HepG2 (cell line): Measurements from ENCODE around the gene NOL12. TPM values are rescaled to one million over a fixed set of nuclear protein-coding genes. Genes with fewer than 3 reads are reported as not detected.

ENCODE experiments used
- AKAP8 ChIP-seq: sonication (generic); formaldehyde crosslinking; IDR thresholded peaks from 2 replicates; pipeline ENCODE4 v1.5.1; 2020; ENCODE audit warnings: mild to moderate bottlenecking, missing genetic modification reagents
- ATF7-NPFF ChIP-seq: sonication (generic); formaldehyde crosslinking; IDR thresholded peaks from 2 replicates; pipeline ENCODE4 v1.8.1; 2023; ENCODE audit warnings: mild to moderate bottlenecking, low read depth, missing genetic modification reagents, moderate library complexity
- CHD4 ChIP-seq: fragments of 200-600 bp; sonication (generic); IDR thresholded peaks from 2 replicates; pipeline ENCODE4 v1.7.0; 2017; ENCODE audit warnings: mild to moderate bottlenecking, low read length, borderline replicate concordance
- GATA4 ChIP-seq: sonication (generic); IDR thresholded peaks from 2 replicates; pipeline ENCODE4 v1.6.1; 2016; ENCODE audit warnings: antibody characterized with exemption, low read depth, borderline replicate concordance
- HNRNPH1 ChIP-seq: fragments of 200-400 bp; formaldehyde crosslinking; optimal IDR thresholded peaks from 2 replicates; pipeline ENCODE3; 2017; ENCODE audit warnings: mild to moderate bottlenecking, low read depth, low read length
- HNRNPL ChIP-seq: fragments of 200-400 bp; formaldehyde crosslinking; IDR thresholded peaks from 2 replicates; pipeline ENCODE4 v1.6.1; 2017; ENCODE audit warnings: mild to moderate bottlenecking, low read depth, low read length
- IRX3 ChIP-seq: sonication (generic); formaldehyde crosslinking; IDR thresholded peaks from 2 replicates; pipeline ENCODE4 v1.8.1; 2023; ENCODE audit warnings: mild to moderate bottlenecking, low read depth, missing genetic modification reagents, borderline replicate concordance
- MAFK ChIP-seq, 2 experiments: IDR thresholded peaks in 1 of 2; conservative IDR thresholded peaks in 1 of 2; 2 replicates each; pipeline ENCODE4 v1.6.1; 2011; ENCODE audit warnings: improper control_type of control experiment in 2 of 2, low read length in 2 of 2
- NFIC ChIP-seq: IDR thresholded peaks from 2 replicates; pipeline ENCODE4 v1.6.1; 2012; ENCODE audit warnings: mild to moderate bottlenecking, low read length, inconsistent platforms
- PLRG1 ChIP-seq: fragments of 450-650 bp; conservative IDR thresholded peaks from 2 replicates; pipeline ENCODE4 v1.6.1; 2016
- RFX1 ChIP-seq: fragments of 450-650 bp; IDR thresholded peaks from 2 replicates; pipeline ENCODE4 v1.6.1; 2017
- SETDB1 ChIP-seq: sonication (generic); formaldehyde crosslinking; IDR thresholded peaks from 2 replicates; pipeline ENCODE4 v1.5.1; 2020; ENCODE audit warnings: missing genetic modification reagents, mild to moderate bottlenecking, borderline replicate concordance
- SIN3A ChIP-seq: IDR thresholded peaks from 2 replicates; pipeline ENCODE4 v1.6.1; 2011; ENCODE audit warnings: low read depth, mild to moderate bottlenecking, control low read depth, low read length, borderline replicate concordance
- SP4 ChIP-seq: sonication (generic); formaldehyde crosslinking; IDR thresholded peaks from 2 replicates; pipeline ENCODE4 v1.8.1; 2023; ENCODE audit warnings: mild to moderate bottlenecking, missing genetic modification reagents
- SPEN ChIP-seq: sonication (generic); formaldehyde crosslinking; IDR thresholded peaks from 2 replicates; pipeline ENCODE4 v1.5.1; 2020; ENCODE audit warnings: low read depth, mild to moderate bottlenecking, missing genetic modification reagents
- TRIM24 ChIP-seq: sonication (generic); formaldehyde crosslinking; IDR thresholded peaks from 2 replicates; pipeline ENCODE4 v1.8.0; 2022; ENCODE audit warnings: mild to moderate bottlenecking, missing genetic modification reagents
- ZBTB1 ChIP-seq: sonication (generic); formaldehyde crosslinking; IDR thresholded peaks from 2 replicates; pipeline ENCODE4 v1.4.0; 2020; ENCODE audit warnings: missing genetic modification reagents, borderline replicate concordance
- ZNF10 ChIP-seq: sonication (generic); formaldehyde crosslinking; IDR thresholded peaks from 2 replicates; pipeline ENCODE4 v1.4.0; 2020; ENCODE audit warnings: mild to moderate bottlenecking, low read depth, missing genetic modification reagents, borderline replicate concordance
- ZNF232 ChIP-seq: sonication (generic); formaldehyde crosslinking; IDR thresholded peaks from 2 replicates; pipeline ENCODE4 v1.4.0; 2020; ENCODE audit warnings: missing genetic modification reagents, borderline replicate concordance
- ZNF235 ChIP-seq: sonication (generic); formaldehyde crosslinking; IDR thresholded peaks from 2 replicates; pipeline ENCODE4 v1.8.1; 2023; ENCODE audit warnings: mild to moderate bottlenecking, missing genetic modification reagents, borderline replicate concordance
- ZNF274 ChIP-seq: sonication (generic); formaldehyde crosslinking; IDR thresholded peaks from 2 replicates; pipeline ENCODE4 v1.5.1; 2020; ENCODE audit warnings: mild to moderate bottlenecking, missing genetic modification reagents
- ZNF75D ChIP-seq: sonication (generic); formaldehyde crosslinking; IDR thresholded peaks from 2 replicates; pipeline ENCODE4 v1.8.1; 2023; ENCODE audit warnings: missing genetic modification reagents, mild to moderate bottlenecking, borderline replicate concordance
- ZNF841 ChIP-seq: sonication (generic); formaldehyde crosslinking; IDR thresholded peaks from 2 replicates; pipeline ENCODE4 v1.8.1; 2023; ENCODE audit warnings: missing genetic modification reagents, borderline replicate concordance
- ZSCAN20 ChIP-seq: sonication (generic); formaldehyde crosslinking; IDR thresholded peaks from 2 replicates; pipeline ENCODE4 v1.4.0; 2020; ENCODE audit warnings: missing genetic modification reagents, mild to moderate bottlenecking, borderline replicate concordance
- ZSCAN9 ChIP-seq: IDR thresholded peaks from 2 replicates; pipeline ENCODE4 v1.6.1; 2016; ENCODE audit warnings: borderline replicate concordance
- polyA plus RNA-seq, 8 experiments: library from polyadenylated mRNA; depleted of rRNA in 3 of 8; stranded (reverse) in 7 of 8; unstranded in 1 of 8; fragments of >200 nt; fragmentation: Illumina TruSeq in 4 of 8; extraction: Trizol in 4 of 8; gene quantifications; 2 replicates each; pipeline versions ENCODE4 v1.2.1 to v1.2.3, GENCODE V29; 2011 to 2016; ENCODE audit warnings: low read depth in 4 of 8, missing spikeins in 1 of 8, mixed read lengths in 1 of 8; ENCODE audit not compliant: insufficient read depth in 1 of 8
- total RNA-seq, 5 experiments: library from RNA; depleted of rRNA; stranded (reverse); fragments of >200 nt; fragmentation: Illumina TruSeq; extraction: Trizol; gene quantifications; 2 replicates each; pipeline ENCODE4 v1.2.3, GENCODE V29; 2016; ENCODE audit warnings: low read depth in 1 of 5
- TF ChIP-seq, protein P1 (sequence below): sonication (generic); formaldehyde crosslinking; IDR thresholded peaks from 2 replicates; pipeline ENCODE4 v1.9.0; 2022; ENCODE audit warnings: missing genetic modification reagents, mild to moderate bottlenecking, borderline replicate concordance
- TF ChIP-seq, protein P2 (sequence below): sonication (generic); formaldehyde crosslinking; IDR thresholded peaks from 2 replicates; pipeline ENCODE4 v1.4.0; 2020; ENCODE audit warnings: missing genetic modification reagents; ENCODE audit errors: not compliant biosample characterization
- TF ChIP-seq, protein P3 (sequence below): sonication (generic); formaldehyde crosslinking; IDR thresholded peaks from 2 replicates; pipeline ENCODE4 v1.5.0; 2020; ENCODE audit warnings: missing genetic modification reagents

The NOL12 gene
- total and polyA plus RNA-seq, 2 of the 13 experiments (the other 11 are each of a cell fraction or from before 2014, with no cell fraction given): 14.3 to 31.4 TPM

DNA sequence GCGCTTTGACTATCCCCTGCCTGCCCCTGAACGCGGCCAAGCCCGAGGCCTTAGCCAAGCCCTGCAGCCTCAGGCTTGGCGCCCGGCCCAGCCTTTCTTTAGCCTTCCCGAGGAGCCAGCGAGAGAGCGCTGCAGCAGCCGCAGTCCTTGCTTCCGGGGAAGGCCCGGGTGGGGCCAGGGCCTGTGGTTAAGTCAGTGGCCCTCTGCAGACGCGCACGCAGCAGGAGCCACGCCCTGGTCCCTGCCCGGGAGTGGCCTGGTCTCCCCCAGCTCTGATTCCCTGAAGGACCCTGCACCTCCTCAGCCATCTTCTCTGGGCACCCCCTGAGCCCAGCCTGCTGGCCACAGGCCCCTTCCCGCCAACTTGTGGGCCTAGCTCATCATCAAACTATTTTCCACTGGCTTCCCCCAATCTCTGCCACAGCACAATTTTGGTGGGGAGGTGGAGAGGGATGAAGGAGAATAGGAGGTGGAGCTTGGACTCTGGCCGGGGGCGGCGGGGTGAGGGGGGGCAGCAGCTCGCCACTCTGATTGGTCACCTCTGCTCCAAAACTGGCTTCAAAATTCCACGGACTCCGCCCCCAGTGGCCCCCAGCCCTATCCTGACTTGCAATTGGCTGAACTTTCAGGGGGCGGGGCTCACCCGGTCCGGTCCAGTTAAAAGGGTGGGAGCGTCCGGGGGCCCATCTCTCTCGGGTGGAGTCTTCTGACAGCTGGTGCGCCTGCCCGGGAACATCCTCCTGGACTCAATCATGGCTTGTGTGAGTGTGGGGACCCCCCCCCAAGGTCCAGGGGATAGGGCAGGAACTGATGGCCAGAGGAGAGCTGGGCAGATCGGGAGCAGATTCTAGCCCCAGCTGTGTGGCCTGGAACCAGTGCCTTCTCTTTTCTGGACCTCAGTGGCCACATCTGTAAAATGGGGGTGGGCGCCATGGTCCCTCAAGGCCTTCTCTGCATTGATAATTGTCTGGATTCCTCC, 10.9 kb upstream of the NOL12 start, which contains the start of gene LGALS1 (continued):
- TF ChIP-seq AKAP8 (CRISPR knock-in tag) (no peak), SETDB1 (CRISPR knock-in tag) (no peak), HNRNPL (no peak), ZNF232 (no peak), CHD4 (peak; percentile 81; the same call in 1 of the 2 replicates), TRIM24 (CRISPR knock-in tag) (no peak), ZNF75D (CRISPR knock-in tag) (no peak), IRX3 (no peak), SIN3A (peak; percentile 22; the same call in 1 of the 2 replicates), NFIC (no peak), ZNF841 (CRISPR knock-in tag) (no peak), ZNF10 (no peak), ZNF235 (CRISPR knock-in tag) (no peak), ZBTB1 (CRISPR knock-in tag) (no peak), GATA4 (no peak), SP4 (CRISPR knock-in tag) (peak; percentile 76), ZNF274 (CRISPR knock-in tag) (no peak), MAFK (conservative IDR thresholded peaks at IDR 0.05 in 1 of 2, IDR thresholded peaks at IDR 0.05 in 1 of 2; ENCODE audit: low read length in 2 of 2) (no peak), PLRG1 (no peak), SPEN (CRISPR knock-in tag) (peak; percentile 63), ZSCAN9 (CRISPR knock-in tag) (no peak), ATF7-NPFF (CRISPR knock-in tag) (no peak), HNRNPH1 (no peak), ZSCAN20 (no peak), RFX1 (no peak)
- TF ChIP-seq, protein P1, sequence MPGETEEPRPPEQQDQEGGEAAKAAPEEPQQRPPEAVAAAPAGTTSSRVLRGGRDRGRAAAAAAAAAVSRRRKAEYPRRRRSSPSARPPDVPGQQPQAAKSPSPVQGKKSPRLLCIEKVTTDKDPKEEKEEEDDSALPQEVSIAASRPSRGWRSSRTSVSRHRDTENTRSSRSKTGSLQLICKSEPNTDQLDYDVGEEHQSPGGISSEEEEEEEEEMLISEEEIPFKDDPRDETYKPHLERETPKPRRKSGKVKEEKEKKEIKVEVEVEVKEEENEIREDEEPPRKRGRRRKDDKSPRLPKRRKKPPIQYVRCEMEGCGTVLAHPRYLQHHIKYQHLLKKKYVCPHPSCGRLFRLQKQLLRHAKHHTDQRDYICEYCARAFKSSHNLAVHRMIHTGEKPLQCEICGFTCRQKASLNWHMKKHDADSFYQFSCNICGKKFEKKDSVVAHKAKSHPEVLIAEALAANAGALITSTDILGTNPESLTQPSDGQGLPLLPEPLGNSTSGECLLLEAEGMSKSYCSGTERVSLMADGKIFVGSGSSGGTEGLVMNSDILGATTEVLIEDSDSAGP (CRISPR knock-in tag): peak; percentile 53; the same call in 1 of the 2 replicates
- TF ChIP-seq, protein P2, sequence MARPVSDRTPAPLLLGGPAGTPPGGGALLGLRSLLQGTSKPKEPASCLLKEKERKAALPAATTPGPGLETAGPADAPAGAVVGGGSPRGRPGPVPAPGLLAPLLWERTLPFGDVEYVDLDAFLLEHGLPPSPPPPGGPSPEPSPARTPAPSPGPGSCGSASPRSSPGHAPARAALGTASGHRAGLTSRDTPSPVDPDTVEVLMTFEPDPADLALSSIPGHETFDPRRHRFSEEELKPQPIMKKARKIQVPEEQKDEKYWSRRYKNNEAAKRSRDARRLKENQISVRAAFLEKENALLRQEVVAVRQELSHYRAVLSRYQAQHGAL (CRISPR knock-in tag): no peak
- TF ChIP-seq, protein P3, sequence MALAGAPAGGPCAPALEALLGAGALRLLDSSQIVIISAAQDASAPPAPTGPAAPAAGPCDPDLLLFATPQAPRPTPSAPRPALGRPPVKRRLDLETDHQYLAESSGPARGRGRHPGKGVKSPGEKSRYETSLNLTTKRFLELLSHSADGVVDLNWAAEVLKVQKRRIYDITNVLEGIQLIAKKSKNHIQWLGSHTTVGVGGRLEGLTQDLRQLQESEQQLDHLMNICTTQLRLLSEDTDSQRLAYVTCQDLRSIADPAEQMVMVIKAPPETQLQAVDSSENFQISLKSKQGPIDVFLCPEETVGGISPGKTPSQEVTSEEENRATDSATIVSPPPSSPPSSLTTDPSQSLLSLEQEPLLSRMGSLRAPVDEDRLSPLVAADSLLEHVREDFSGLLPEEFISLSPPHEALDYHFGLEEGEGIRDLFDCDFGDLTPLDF (CRISPR knock-in tag): no peak
